Breast epithelium (tissue), 3 donors: ENCODE data around the gene SPRYD7.

Source experiments
- CTCF ChIP-seq, 3 donors: fragments of 450-650 bp; IDR thresholded peaks; one replicate each; pipeline ENCODE4 v1.5.1; 2016 to 2017; ENCODE audit warnings: antibody characterized with exemption in 3 of 3, mild to moderate bottlenecking in 3 of 3, moderate library complexity in 3 of 3
- POLR2A ChIP-seq: fragments of 450-650 bp; IDR thresholded peaks from one replicate; pipeline ENCODE4 v1.6.1; 2016; ENCODE audit warnings: antibody characterized with exemption, mild to moderate bottlenecking, moderate library complexity
- POLR2AphosphoS5 ChIP-seq, 3 donors: sonication (generic); formaldehyde crosslinking; IDR thresholded peaks; one replicate each; pipeline ENCODE4 v1.6.1; 2017; ENCODE audit warnings: antibody characterized with exemption in 3 of 3

- TF ChIP-seq CTCF (IDR thresholded peaks at IDR 0.05), result no peak
- TF ChIP-seq POLR2AphosphoS5 (IDR thresholded peaks at IDR 0.05), result no peak
- no peak for TF ChIP-seq POLR2A
Observed at GRCh38 chr13:49985129-49985528, 49.0 kb upstream of the SPRYD7 start.
